ENCODE measurements around the gene ANKH.

- TF ChIP-seq SUZ12 (IDR thresholded peaks at IDR 0.05; ENCODE audit: extremely low read depth, insufficient read depth, insufficient read length) (no peak), YY1 (IDR thresholded peaks at IDR 0.05; ENCODE audit: insufficient read depth, insufficient read length) (no peak), ZNF274 (IDR thresholded peaks at IDR 0.05; ENCODE audit: low read depth, low read length) (no peak)
Measured at GRCh38 chr5:14775857-14776256, 95.7 kb downstream of the ANKH start.
